Upper lobe of right lung (tissue), 1 donor: Measurements from ENCODE around the gene HCN3. TPM values are rescaled to one million over a fixed set of nuclear protein-coding genes. Genes with fewer than 3 reads are reported as not detected.
A peak's percentile ranks its signal among the peaks of the same experiment; 100 is the strongest.
"Not testable (repeated sequence)": the region's sequence is repeated elsewhere in the genome, so short reads cannot be mapped to it uniquely, and the experiment has no call there.

Experiments
- ATAC-seq: fragments of 200-7000 bp; cut with Tn5 transposase; one replicate; pipeline ENCODE4 v1.9.1; 2020; ENCODE audit warnings: mild to moderate bottlenecking, moderate library complexity
- DNase-seq: peaks from one replicate; pipeline ENCODE4 v3.0.0-alpha.2; 2020
- H3K27ac ChIP-seq: fragments of 200-600 bp; one replicate; pipeline ENCODE4 v1.8.0; 2022
- H3K27me3 ChIP-seq: fragments of 200-600 bp; one replicate; pipeline ENCODE4 v1.8.0; 2022; ENCODE audit warnings: mild to moderate bottlenecking
- H3K36me3 ChIP-seq: fragments of 200-600 bp; one replicate; pipeline ENCODE4 v1.8.0; 2022
- H3K4me1 ChIP-seq: fragments of 200-600 bp; one replicate; pipeline ENCODE4 v1.8.0; 2022
- H3K4me3 ChIP-seq: fragments of 200-600 bp; one replicate; pipeline ENCODE4 v1.8.0; 2022; ENCODE audit warnings: mild to moderate bottlenecking
- H3K9me3 ChIP-seq: fragments of 200-600 bp; one replicate; pipeline ENCODE4 v1.8.0; 2022
- CTCF ChIP-seq: fragments of 200-600 bp; IDR thresholded peaks from one replicate; pipeline ENCODE4 v1.8.0; 2022; ENCODE audit warnings: antibody characterized with exemption
- intact Hi-C: fragments of 100-400 bp; cut with DNase I; formaldehyde crosslinking; loops from one replicate; pipeline ENCODE4 v1.11.0; 2022
- total RNA-seq: library from RNA; stranded (reverse); fragmentation: NEBNext Ultra II Directional; extraction: Animal tissue kit (Norgen Biotek cat#: 25700); gene quantifications from one replicate; pipeline ENCODE4 v1.2.1, GENCODE V29; 2021
- donor health status: DM: no; HTN: yes; CAD: no; lungs with severe emphysema.

Gene HCN3
- total RNA-seq, 1 donor from 2014 or later: 2.6 TPM

- TF ChIP-seq CTCF: no peak
- Histone ChIP-seq H3K27me3 (no peaks in the 10 kb centered on the region), H3K36me3 (peaks cover 35% of the 10 kb centered on the region), H3K27ac (peak overlapping the region; percentile 11), H3K9me3 (no peaks in the 10 kb centered on the region), H3K4me1 (peaks cover 29% of the 10 kb centered on the region), H3K4me3 (peak overlapping the region; percentile 76)
- DNase-seq (no peak), ATAC-seq (no peak)
- intact Hi-C loops: loop anchor here (10.0 kb wide), 1 partner anchor 71 kb away; the partner anchor contains the start of gene ENTREP3
Observed at GRCh38 chr1:155325603-155325893, 48.3 kb downstream of the HCN3 start.

DNA sequence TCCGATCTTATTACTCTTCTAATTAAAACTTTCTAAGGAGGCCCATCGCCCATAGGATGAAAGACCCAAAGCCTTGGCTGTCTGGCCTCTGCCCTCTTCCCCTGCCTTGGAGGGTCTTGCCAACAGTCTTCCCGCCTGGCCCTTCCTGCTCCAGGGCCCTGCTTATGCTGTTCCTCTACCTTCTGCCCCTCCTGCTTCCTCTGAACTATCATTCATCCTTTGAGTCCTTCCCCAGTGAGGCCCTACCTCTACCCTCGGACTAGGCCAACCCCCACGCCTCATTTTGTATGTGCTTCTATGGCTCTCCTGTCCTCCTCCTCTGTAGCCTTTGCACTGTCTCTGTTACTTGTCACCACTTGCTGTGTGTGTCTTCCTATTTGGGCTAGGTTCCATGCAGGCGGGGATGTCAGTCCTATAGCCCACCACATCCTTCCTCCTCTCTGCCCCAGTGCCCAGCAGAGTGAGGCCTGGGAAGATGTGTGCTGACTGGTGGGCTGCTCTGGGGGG is 48.8 kb downstream of the HCN3 start:
- no peaks in the 10 kb centered on the region for H3K9me3 ChIP-seq
- peak overlapping the region; percentile 11 for H3K27ac ChIP-seq
- peaks cover 40% of the 10 kb centered on the region for H3K36me3 ChIP-seq
- H3K4me3 ChIP-seq: no peak overlapping the region
- TF ChIP-seq CTCF: no peak
- DNase-seq: no peak
- intact Hi-C loops: loop anchor here (10.0 kb wide), 1 partner anchor 71 kb away; the partner anchor contains the start of gene ENTREP3
- peaks cover 25% of the 10 kb centered on the region for H3K4me1 ChIP-seq
- ATAC-seq: no peak
- H3K27me3 ChIP-seq: no peaks in the 10 kb centered on the region

- no peaks in the 10 kb centered on the region for H3K9me3 ChIP-seq
- ATAC-seq: no peak
- peaks cover 20% of the 10 kb centered on the region for H3K4me1 ChIP-seq
- no peak for DNase-seq
- TF ChIP-seq CTCF: no peak
- no peak overlapping the region for H3K27ac ChIP-seq
- peaks cover 46% of the 10 kb centered on the region for H3K36me3 ChIP-seq
- H3K27me3 ChIP-seq: no peaks in the 10 kb centered on the region
- no peak overlapping the region for H3K4me3 ChIP-seq
- intact Hi-C loops: loop anchor here (10.0 kb wide), 1 partner anchor 72 kb away; the partner anchor contains the start of gene ENTREP3
Observed at GRCh38 chr1:155326631-155327037, 49.4 kb downstream of the HCN3 start.

DNA sequence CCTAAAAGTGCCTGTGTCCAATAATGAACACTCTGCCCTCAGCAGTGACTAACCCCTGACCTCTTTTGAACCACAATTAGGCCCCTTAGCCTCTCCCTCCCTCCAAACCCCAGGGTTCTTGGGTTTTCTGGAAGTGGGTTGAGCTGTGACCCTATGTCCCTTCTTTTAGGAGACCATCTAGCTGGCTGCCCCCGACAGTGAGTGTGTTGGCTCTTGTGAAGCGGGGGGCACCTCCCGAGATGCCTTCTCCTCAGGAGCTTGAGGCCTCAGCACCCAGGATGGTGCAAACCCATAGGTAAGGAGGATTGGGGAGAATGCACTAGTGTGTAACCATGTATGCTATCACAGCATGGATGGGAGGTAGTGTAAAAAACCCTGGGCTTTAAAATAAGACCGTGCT is 50.7 kb downstream of the HCN3 start:
- TF ChIP-seq CTCF: no peak
- Histone ChIP-seq H3K4me1 (peaks cover 10% of the 10 kb centered on the region), H3K4me3 (no peak overlapping the region), H3K9me3 (no peaks in the 10 kb centered on the region), H3K27me3 (no peaks in the 10 kb centered on the region), H3K36me3 (peaks cover 46% of the 10 kb centered on the region), H3K27ac (no peak overlapping the region)
- ATAC-seq (no peak), DNase-seq (no peak)
- intact Hi-C loops: loop anchor here (10.0 kb wide), 1 partner anchor 73 kb away; the partner anchor contains the start of gene ENTREP3

- peaks cover 48% of the 10 kb centered on the region for H3K36me3 ChIP-seq
- not testable (repeated sequence) for H3K27me3 ChIP-seq, ATAC-seq, H3K27ac ChIP-seq, H3K4me1 ChIP-seq, H3K9me3 ChIP-seq, DNase-seq, H3K4me3 ChIP-seq
- intact Hi-C loops: loop anchor here (10.0 kb wide), 1 partner anchor 74 kb away; the partner anchor contains the start of gene ENTREP3
Observed at GRCh38 chr1:155328856-155329255, 51.6 kb downstream of the HCN3 start.

DNA sequence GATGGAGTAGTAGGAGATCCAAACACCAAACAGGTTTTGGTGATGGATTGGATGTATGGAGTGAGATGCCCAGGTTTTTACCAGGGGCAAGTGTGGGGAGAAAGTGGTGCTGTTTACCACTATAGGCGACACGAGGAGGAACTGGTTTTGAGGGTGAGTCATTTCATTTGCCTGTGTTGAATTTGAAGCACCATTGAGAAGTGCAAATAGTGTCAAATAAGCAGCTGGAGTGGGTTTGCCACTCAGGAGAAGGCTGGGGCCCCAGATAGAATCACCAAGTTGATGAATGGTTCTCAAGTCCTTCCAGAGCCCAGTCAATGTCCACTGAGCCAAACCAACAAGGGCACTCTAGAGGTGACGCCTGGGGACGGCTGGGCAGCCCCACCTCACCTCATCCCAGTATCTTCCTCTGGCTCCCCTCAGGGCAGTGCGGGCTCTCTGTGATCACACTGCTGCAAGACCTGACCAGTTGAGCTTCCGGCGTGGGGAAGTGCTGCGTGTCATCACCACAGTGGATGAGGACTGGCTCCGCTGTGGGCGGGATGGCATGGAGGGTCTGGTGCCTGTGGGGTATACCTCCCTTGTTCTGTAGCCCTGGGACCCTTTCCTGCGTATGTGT is 52.8 kb downstream of the HCN3 start:
- intact Hi-C loops: loop anchor here (10.0 kb wide), 1 partner anchor 75 kb away; the partner anchor contains the start of gene ENTREP3
- DNase-seq (peak; percentile 67), ATAC-seq (peak; percentile 60)
- no peak overlapping the region for H3K4me3 ChIP-seq
- peaks cover 58% of the 10 kb centered on the region for H3K36me3 ChIP-seq
- peaks cover 9% of the 10 kb centered on the region for H3K4me1 ChIP-seq
- no peaks in the 10 kb centered on the region for H3K27me3 ChIP-seq
- no peak for TF ChIP-seq CTCF
- H3K27ac ChIP-seq: no peak overlapping the region
- H3K9me3 ChIP-seq: no peaks in the 10 kb centered on the region
